Testis (tissue), 3 donors: ENCODE measurements around the gene ATG10. TPM values are rescaled to one million over a fixed set of nuclear protein-coding genes. Genes with fewer than 3 reads are reported as not detected.
A peak's percentile ranks its signal among the peaks of the same experiment; 100 is the strongest.

Source experiments
- DNase-seq: peaks from one replicate; pipeline ENCODE4 v3.0.0-alpha.2; 2019
- H3K27ac ChIP-seq, 2 donors: fragments of 200-600 bp; sonication (generic); one replicate each; pipeline ENCODE4 v1.5.1; 2019
- H3K27me3 ChIP-seq: fragments of 200-600 bp; sonication (generic); one replicate; pipeline ENCODE4 v1.5.1; 2019
- H3K36me3 ChIP-seq: fragments of 200-600 bp; sonication (generic); one replicate; pipeline ENCODE4 v1.5.1; 2017; ENCODE audit warnings: low read depth; ENCODE audit errors: missing control alignments
- H3K4me1 ChIP-seq: fragments of 200-600 bp; sonication (generic); one replicate; pipeline ENCODE4 v1.5.1; 2019
- H3K4me3 ChIP-seq, 2 donors: fragments of 200-600 bp; sonication (generic); one replicate each; pipeline ENCODE4 v1.5.1; 2017 to 2019
- H3K9me3 ChIP-seq: fragments of 200-600 bp; sonication (generic); one replicate; pipeline ENCODE4 v1.5.1; 2017
- POLR2A ChIP-seq: fragments of 450-650 bp; IDR thresholded peaks from one replicate; pipeline ENCODE4 v1.6.1; 2017; ENCODE audit warnings: antibody characterized with exemption, mild to moderate bottlenecking, moderate library complexity
- WGBS, 2 donors: methylation state at CpG; one replicate each; pipeline ENCODE4 v1.1.5; 2018; 5-methylcytosine and 5-hydroxymethylcytosine counted together
- intact Hi-C: fragments of 100-400 bp; cut with DNase I; formaldehyde crosslinking; loops from one replicate; pipeline ENCODE4 v1.15.1; 2023; ENCODE audit warnings: low total_unique reads
- polyA plus RNA-seq: library from polyadenylated mRNA; stranded (reverse); fragments of 350-450 nt; fragmentation: Illumina TruSeq; extraction: RNeasy Lipid Tissue Mini Kit (QIAGEN cat#74804); gene quantifications from one replicate; pipeline ENCODE4 v1.2.3, GENCODE V29; 2014; ENCODE audit warnings: low read depth, low replicate concordance; ENCODE audit not compliant: insufficient read depth
- total RNA-seq, 2 donors: library from RNA; depleted of rRNA; stranded (reverse); fragments of >200 nt; gene quantifications; one replicate each; pipeline ENCODE4 v1.2.3, GENCODE V29; 2016
- TF ChIP-seq, protein P1 (sequence below), 3 experiments: fragments of 450-650 bp in 2 of 3; fragments of 200-600 bp in 1 of 3; sonication (generic) in 1 of 3; IDR thresholded peaks; one replicate each; pipeline ENCODE4 v1.5.1; 2016 to 2019; ENCODE audit warnings: antibody characterized with exemption in 3 of 3, mild to moderate bottlenecking in 2 of 3, moderate library complexity in 1 of 3

Gene ATG10
- total and polyA plus RNA-seq, 3 donors from 2014 or later: 10.0 to 15.1 (median 14.4) TPM

DNA sequence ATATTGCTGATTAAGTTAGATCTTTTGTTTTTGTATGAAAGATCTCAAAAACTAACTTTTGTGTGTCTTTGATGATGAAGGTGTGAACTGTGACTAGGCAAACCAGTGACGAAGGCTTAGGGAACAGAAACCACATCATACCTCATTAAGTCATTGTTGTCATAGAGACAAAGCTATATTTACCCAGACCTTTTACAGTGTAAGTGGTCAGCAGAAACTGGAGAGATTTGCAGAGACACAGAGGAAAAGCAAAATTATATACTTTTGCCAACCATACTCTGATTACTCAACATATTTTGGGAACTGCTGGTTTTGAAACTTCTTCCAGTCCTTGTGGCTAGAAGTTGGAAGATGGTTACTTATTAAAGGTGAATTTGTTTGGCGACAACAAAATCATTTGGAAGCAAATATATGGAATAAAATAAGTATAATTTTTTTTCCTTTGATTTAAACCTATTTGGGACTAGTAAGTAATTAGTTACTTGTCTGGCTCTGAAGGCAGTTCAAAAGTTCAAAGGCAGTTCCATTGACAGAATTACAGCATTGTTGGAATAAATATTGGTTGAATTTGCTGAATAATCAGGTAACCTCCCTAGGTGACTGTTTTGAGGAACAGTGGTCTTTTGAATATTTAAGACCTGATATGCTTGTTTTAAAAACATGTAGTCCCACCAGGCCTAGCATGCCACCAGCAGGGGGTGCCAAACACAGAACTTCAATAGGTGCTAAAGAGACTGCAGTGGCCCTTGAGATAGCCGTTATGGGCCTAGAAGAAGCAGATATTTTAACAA is 202.5 kb downstream of the ATG10 start:
- Histone ChIP-seq H3K4me1 (no peaks in the 10 kb centered on the region), H3K36me3 (no peaks in the 10 kb centered on the region), H3K27ac (no peak overlapping the region), H3K27me3 (no peaks in the 10 kb centered on the region), H3K4me3 (no peak overlapping the region), H3K9me3 (no peaks in the 10 kb centered on the region)
- TF ChIP-seq POLR2A: no peak
- TF ChIP-seq, protein P1, sequence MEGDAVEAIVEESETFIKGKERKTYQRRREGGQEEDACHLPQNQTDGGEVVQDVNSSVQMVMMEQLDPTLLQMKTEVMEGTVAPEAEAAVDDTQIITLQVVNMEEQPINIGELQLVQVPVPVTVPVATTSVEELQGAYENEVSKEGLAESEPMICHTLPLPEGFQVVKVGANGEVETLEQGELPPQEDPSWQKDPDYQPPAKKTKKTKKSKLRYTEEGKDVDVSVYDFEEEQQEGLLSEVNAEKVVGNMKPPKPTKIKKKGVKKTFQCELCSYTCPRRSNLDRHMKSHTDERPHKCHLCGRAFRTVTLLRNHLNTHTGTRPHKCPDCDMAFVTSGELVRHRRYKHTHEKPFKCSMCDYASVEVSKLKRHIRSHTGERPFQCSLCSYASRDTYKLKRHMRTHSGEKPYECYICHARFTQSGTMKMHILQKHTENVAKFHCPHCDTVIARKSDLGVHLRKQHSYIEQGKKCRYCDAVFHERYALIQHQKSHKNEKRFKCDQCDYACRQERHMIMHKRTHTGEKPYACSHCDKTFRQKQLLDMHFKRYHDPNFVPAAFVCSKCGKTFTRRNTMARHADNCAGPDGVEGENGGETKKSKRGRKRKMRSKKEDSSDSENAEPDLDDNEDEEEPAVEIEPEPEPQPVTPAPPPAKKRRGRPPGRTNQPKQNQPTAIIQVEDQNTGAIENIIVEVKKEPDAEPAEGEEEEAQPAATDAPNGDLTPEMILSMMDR (IDR thresholded peaks at IDR 0.05): peak; percentile 49 to 64 (median 52)
- intact Hi-C loops: no loop called here
- 64 to 78% methylated on average over 3 of the region's 3 CpGs for WGBS, 2 donors
- peak; percentile 87 for DNase-seq

DNA sequence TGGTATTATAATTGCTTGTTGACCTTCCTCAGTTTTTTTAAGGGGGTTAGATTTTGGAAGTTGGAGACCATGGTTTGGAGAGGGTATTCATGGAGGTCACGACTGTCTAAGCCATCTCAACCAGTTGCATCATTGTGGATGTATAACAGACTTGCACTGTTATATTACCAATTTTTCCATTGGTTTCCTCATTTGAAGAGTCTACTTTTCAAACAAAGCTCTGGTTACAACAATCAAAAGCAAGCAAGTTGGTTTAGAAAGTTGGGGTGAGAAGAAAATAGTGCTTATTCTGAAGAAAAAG is 203.0 kb downstream of the ATG10 start:
- Histone ChIP-seq H3K36me3 (no peaks in the 10 kb centered on the region), H3K4me1 (no peaks in the 10 kb centered on the region), H3K9me3 (no peaks in the 10 kb centered on the region), H3K27me3 (no peaks in the 10 kb centered on the region), H3K4me3 (no peak overlapping the region), H3K27ac (no peak overlapping the region)
- intact Hi-C loops: no loop called here
- DNase-seq: no peak
- WGBS, 2 donors: 79 to 95% methylated on average over 1 of the region's 1 CpG
- TF ChIP-seq, protein P1 (IDR thresholded peaks at IDR 0.05): no peak
- no peak for TF ChIP-seq POLR2A

DNA sequence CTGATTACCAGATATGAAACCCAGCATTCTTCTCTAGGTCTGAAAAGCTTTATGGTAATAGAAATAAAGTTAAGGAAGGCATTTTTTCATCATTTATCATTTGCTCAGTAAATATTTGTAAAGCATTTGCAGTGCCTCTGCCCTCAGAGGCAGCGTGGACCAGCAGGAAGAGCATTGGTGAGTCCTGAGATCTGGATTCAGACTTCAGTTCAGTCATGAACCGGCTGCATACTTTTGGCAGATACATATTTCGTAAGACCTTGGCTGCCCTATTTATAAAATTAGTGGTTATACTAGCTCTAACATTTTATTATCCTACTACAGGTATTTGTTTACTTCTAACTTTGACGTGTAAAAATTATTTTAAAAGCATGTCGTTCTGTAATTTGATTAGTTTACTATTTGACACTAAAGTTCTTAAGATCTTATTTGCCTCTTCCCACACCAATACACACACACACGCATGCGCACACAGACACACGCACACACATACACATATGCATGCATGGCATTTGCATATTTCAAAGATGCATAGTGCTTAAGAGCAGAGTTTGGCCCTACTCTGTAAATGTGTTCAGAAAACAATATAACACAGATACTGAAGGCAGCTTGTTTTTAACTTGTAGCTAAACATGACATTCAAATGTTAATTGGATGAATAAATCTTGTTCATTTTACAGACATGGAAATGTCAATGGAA is 204.4 kb downstream of the ATG10 start:
- Histone ChIP-seq H3K27me3 (no peaks in the 10 kb centered on the region), H3K4me3 (no peak overlapping the region), H3K9me3 (no peaks in the 10 kb centered on the region), H3K4me1 (no peaks in the 10 kb centered on the region), H3K27ac (no peak overlapping the region), H3K36me3 (no peaks in the 10 kb centered on the region)
- intact Hi-C loops: no loop called here
- WGBS, 2 donors: 94 to 95% methylated on average over 8 of the region's 8 CpGs
- DNase-seq: no peak
- TF ChIP-seq, protein P1 (IDR thresholded peaks at IDR 0.05): no peak
- no peak for TF ChIP-seq POLR2A

- no peaks in the 10 kb centered on the region for H3K4me1 ChIP-seq
Measured at GRCh38 chr5:82178378-82178777, 206.6 kb downstream of the ATG10 start.

More at GRCh38 chr5:82178378-82178777, 206.6 kb downstream of the ATG10 start:
- Histone ChIP-seq H3K9me3 (no peaks in the 10 kb centered on the region), H3K27me3 (no peaks in the 10 kb centered on the region), H3K36me3 (no peaks in the 10 kb centered on the region), H3K4me3 (no peak overlapping the region), H3K27ac (no peak overlapping the region)
- WGBS, 2 donors: 94 to 98% methylated on average over 3 of the region's 3 CpGs
- DNase-seq: no peak
- no peak for TF ChIP-seq POLR2A
- TF ChIP-seq, protein P1 (IDR thresholded peaks at IDR 0.05): no peak
- intact Hi-C loops: no loop called here
